NCI-H82 treated with DMSO at 0.1 percent for 48 hours (cell line): ENCODE measurements around the gene TAS1R3.

ENCODE experiments used
- DNase-seq: peaks from one replicate; lab custom pipeline; 2025; ENCODE audit not compliant: unreplicated experiment; lab: John Stamatoyannopoulos, UW

The TAS1R3 gene

GRCh38 chr1:1336446-1336845 lies 5.4 kb downstream of the TAS1R3 start:
- no peak for DNase-seq

GRCh38 chr1:1336931-1337792 lies 6.1 kb downstream of the TAS1R3 start:
- DNase-seq, result no peak

- no peak for DNase-seq
Observed at GRCh38 chr1:1337793-1338147, 6.7 kb downstream of the TAS1R3 start.

GRCh38 chr1:1338278-1338677 lies 7.2 kb downstream of the TAS1R3 start:
- no peak for DNase-seq

DNA sequence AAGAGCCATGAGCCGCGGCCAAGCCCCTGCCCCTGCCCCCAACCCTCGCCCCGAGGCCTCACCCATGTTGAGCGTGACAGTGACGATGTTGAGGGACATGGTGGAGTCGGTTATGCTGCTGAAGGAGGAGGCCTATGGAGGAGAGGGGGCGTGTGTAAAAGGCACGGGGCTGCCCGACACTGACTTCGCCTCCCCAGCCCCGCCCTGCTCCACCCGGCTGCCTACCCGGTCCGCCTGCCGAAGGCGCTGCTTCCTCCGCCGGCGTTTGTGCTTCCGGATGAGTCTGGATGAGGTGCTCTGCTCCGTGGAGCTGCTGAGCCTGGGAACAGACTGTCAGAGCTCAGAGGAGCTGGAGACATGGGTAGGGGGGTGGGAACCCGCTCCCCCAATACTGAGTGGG lies 9.1 kb downstream of the TAS1R3 start:
- no peak for DNase-seq

DNA sequence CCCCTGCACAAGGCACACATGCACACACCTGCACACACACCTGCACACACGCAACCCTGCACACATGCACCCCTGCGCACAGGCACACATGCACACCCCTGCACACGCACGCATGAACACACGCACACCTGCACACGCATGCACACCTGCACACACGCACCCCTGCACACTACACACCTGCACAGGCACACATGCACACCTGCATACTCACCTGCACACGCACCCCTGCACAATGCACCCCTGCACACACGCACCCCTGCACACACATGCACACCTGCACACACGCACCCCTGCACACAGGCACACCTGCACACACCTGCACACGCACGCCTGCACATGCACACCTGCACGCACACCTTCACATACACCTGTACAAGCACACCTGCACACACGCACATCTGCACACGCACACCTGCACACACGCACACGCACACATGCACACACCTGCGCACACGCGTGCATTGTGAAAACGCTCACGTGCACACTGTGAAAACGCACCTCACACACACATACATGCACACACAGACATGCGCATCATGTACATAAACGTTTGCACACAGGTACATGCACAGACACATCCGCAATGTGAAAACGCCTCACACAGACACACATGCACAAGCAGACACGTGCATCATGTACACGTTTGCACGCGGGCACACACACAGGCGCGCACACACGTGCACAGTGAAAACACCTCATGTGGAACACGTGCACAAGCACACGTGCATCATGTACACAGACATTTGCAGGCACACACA lies 9.9 kb downstream of the TAS1R3 start:
- no peak for DNase-seq

- no peak for DNase-seq
Observed at GRCh38 chr1:1341549-1342021, 10.5 kb downstream of the TAS1R3 start.

DNA sequence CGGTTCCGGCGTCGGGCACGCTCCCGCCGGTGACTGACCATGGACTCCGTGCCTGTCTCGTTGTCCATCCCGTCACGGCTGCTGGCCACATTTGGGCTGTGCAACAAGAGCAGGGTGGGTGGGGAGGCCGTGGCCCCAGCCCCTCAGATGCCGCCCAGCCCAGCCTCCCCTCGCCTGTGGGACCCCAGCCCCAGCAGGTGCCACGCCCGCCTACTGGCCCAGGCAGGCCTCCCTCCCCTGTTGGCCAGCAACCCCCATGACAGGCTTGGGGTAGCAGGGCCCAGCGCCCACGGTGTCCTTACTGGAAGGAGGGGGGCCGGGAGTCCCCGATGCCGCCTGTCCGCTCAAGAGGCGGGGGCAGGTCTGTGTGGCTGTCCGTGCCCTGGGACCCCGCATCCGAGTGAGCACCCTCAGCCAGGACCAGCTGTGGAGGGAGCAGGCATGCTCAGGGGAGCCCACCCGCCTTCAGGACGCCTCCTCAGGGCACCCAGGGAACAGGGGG lies 11.0 kb downstream of the TAS1R3 start:
- no peak for DNase-seq

GRCh38 chr1:1342584-1343115 lies 11.6 kb downstream of the TAS1R3 start:
- no peak for DNase-seq

GRCh38 chr1:1343811-1344421 lies 12.8 kb downstream of the TAS1R3 start:
- DNase-seq, result no peak

DNA sequence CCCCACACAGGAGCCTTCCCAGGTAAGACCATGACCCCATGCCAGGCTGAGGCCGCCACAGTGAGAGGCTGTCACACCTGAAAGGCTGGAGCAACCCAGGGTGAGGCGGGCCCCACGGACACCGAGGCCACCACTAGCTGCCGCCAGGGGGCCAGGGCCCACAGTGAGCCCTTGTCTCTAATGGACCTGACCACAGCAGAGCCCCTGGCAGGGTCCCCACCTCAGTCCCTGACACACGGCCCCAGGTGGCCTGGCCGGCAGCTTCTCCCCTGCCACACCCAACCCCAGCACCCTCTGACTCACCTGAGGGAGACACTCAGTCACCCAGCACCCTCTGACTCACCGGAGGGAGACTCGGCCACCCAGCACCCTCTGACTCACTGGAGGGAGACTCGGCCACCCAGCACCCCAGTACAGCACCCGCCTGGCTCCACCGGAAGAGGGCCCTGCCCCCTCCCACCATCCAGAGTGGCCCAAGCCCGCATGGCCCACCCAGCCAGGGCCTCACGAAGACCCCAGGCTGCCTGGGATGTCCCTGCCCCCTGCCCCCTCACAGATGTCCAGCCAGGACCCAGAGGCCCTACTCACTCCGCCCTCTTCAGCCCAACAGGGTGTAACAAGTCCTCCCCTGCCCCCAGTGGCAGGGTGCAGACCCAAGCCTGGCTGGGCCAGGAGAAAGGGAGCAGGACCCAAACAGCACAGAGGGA lies 13.7 kb downstream of the TAS1R3 start:
- DNase-seq, result no peak

GRCh38 chr1:1345384-1345783 lies 14.3 kb downstream of the TAS1R3 start:
- no peak for DNase-seq

DNA sequence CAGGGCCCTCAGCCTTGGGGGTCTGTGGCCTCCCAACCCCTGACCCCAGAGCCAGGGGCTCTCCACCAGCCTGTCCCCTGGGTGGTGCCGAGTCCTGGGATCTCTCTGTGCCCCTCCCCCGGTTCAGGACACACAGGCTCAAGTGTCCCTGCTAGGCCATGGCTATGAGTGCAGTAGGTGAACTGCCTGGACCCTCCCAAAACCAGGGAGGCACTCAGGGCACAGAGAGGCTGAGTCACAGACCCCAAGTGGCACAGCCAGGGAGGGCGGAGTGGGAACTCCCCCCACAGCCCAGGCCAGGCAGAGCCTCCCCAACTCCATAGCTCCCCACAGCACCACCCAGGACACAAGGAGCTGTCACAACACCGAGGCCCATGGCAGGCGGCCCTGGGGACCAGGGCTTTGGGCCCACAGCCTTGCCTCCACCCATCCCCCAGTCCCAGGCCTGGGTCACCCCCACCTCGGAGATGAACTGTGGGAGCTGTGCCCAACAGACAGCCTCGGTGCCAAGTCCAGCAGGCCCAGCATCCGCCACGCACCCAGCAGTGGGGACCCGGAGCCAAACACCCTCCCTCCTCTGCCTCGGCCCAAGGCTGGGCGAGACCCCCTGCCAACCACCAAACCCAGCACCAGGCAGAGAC lies 14.9 kb downstream of the TAS1R3 start:
- no peak for DNase-seq

DNA sequence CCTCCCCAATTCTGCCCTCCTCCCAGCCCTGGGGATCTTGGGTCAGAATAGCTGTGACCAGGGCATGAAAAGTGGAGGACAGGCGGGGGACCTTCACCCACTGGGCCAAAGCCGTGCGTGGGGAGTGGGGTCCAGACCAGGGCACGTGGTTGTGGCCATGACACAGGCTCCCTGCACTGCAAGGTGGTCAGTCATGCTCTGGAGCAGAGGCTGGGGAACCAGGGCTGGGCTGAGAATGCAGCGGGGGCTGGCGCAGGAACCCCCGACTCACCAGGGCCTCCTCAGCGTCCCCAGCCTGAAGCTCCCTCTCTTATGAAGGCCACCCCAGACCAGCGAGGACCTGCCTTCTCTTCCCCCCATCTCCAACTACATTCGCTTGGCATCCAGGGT lies 15.4 kb downstream of the TAS1R3 start:
- DNase-seq, result no peak

- DNase-seq, result no peak
Observed at GRCh38 chr1:1347026-1347595, 16.0 kb downstream of the TAS1R3 start.

DNA sequence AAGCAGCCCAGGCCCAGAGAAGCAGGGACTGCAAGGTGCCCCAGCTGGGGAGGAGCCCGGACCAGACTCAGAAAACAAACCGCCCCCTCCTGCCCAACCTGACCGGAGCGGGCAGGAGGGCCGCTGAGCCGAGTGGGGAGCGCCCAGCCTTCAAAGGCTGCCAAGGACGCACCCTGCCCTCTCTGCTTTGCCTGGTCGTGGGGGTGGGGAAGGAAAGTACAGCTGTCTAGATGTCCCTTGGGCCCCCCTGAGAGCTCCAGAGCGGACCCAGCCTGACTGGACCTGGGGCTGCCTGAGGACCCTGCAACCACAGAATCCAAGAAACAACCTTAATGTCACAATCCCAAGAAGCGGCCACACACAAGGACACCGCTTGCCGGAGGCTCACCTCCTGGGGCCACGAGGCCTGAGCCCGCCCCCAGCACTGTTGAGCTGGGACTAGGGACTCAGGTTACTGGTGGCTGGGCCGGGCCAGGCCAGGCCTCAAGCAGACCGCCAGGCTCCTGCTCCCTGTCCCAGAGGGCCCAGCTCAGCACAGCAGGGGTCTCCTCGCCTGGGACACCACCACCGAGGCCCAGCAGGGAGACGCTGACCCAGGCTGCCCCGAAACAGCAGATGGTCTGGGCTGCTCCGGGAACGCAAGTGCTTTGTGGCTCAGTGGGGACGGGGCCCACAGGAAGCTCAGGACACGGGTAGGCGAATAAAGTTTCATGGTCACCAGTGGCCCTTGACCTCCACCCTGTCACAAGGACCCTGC lies 16.8 kb downstream of the TAS1R3 start:
- DNase-seq, result no peak

- DNase-seq, result no peak
Observed at GRCh38 chr1:1348420-1349255, 17.6 kb downstream of the TAS1R3 start.

- no peak for DNase-seq
Observed at GRCh38 chr1:1349256-1350012, 18.4 kb downstream of the TAS1R3 start, which contains the start of gene DVL1. TSS of gene DVL1 (minus strand) at chr1:1349418. CDS start at chr1:1349065, 353 bp downstream.
